ENCODE results near the gene ACADSB. TPM values are rescaled to one million over a fixed set of nuclear protein-coding genes. Genes with fewer than 3 reads are reported as not detected.

ACADSB gene
- total and polyA plus RNA-seq, 2 experiments from 2014 or later, result 40.6 to 50.6 TPM

DNA sequence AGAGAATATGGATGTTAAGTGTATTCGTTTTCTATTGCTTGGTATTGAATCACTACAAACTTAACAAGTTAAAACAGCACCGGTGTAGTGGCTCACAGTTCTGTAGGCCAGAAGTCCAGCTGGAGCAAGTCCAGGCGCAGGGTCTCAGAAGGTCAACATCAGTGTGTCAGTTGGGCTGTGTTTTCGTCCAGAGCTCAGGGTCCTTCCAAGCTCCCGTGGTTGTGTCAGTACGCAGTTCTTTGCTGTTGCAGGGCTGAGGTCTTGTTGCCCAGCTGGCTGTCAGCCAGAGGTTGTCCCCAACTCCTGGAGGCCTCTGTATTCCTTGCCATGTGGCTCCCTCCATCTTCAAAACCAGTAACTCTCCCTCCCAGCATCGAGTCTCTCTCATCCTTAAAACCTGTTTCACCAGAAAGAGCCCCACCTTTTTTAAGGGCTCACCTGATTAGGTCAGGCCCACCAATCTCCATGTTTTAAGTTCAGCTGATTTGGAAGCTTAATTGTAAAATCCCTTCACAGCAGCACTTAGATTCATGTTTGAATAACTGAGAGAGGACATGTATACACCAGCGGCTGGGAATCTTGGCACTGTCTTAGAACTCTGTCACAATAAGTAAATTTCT lies 26.8 kb downstream of the ACADSB start:
- TF ChIP-seq EZH2 (IDR thresholded peaks at IDR 0.05; ENCODE audit: borderline replicate concordance), result no peak
- TF ChIP-seq, protein P1, sequence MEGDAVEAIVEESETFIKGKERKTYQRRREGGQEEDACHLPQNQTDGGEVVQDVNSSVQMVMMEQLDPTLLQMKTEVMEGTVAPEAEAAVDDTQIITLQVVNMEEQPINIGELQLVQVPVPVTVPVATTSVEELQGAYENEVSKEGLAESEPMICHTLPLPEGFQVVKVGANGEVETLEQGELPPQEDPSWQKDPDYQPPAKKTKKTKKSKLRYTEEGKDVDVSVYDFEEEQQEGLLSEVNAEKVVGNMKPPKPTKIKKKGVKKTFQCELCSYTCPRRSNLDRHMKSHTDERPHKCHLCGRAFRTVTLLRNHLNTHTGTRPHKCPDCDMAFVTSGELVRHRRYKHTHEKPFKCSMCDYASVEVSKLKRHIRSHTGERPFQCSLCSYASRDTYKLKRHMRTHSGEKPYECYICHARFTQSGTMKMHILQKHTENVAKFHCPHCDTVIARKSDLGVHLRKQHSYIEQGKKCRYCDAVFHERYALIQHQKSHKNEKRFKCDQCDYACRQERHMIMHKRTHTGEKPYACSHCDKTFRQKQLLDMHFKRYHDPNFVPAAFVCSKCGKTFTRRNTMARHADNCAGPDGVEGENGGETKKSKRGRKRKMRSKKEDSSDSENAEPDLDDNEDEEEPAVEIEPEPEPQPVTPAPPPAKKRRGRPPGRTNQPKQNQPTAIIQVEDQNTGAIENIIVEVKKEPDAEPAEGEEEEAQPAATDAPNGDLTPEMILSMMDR (IDR thresholded peaks at IDR 0.05; ENCODE audit: poor library complexity), result no peak
- TF ChIP-seq EZH2phosphoT487 (IDR thresholded peaks at IDR 0.05; ENCODE audit: low read depth, severe bottlenecking, unreplicated experiment), result no peak
- Histone ChIP-seq H3K9me2 (replicated peaks; ENCODE audit: insufficient read depth) (no peaks in the 10 kb centered on the region), H3K4me1 (ENCODE audit: insufficient read depth) (no peaks in the 10 kb centered on the region), H3K4me2 (no peak overlapping the region), H3K4me3 (no peak overlapping the region), H4K20me1 (ENCODE audit: insufficient read depth, poor library complexity, severe bottlenecking) (no peaks in the 10 kb centered on the region), H3K27ac (no peak overlapping the region), H3K27me3 (no peaks in the 10 kb centered on the region), H3K79me2 (no peaks in the 10 kb centered on the region), H3K36me3 (replicated peaks; ENCODE audit: insufficient read depth, low read depth) (no peaks in the 10 kb centered on the region), H3K9me3 (ENCODE audit: low read depth) (no peaks in the 10 kb centered on the region), H2AFZ (no peak overlapping the region)
- no peak for DNase-seq (ENCODE audit: low spot score)
- 82% methylated on average over 8 of the region's 8 CpGs for WGBS (ENCODE audit: low lambda C conversion rate, missing lambda C conversion rate)

DNA sequence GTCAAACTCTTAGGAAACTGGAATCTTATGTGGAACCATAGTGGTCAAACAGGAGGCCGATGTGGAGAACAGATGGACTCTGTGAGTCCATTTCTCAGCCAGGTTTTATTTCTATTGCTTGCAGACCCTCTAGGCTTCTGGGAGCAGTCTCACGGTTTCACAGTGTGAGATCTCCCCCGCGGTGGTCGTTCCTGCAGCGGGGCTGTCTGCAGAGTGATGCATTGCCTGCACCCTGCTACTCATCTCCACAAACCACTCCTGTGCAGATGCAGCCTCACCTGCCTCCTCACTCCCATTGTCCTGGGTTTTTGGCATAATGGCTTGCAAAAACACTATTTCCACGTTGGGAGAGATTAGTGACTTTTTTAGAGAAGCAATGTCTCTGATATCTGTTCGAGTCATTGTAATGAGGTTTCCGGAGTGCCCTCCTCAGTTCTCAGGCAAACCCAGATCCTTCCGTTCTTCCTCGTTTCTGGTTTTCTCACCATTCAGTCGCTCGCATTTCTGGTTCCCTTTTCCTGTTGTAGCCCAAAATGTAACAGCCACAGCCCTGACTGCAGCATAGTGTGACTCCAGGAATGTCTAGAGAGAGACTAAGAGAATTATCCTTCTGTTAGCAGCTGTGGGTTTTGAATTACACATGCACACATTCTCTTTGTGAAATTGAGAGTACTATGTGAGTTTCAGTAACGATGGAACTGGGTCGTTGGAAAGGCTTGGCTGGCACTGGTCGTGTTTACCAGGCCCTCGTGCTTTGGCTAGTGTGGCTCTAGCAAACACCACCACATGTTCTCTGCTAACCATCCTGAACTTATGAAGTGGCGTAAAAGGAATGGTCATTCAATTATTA lies 30.2 kb downstream of the ACADSB start:
- no peak overlapping the region for H2AFZ ChIP-seq
- H4K20me1 ChIP-seq (ENCODE audit: insufficient read depth, poor library complexity, severe bottlenecking), result no peaks in the 10 kb centered on the region
- H3K4me1 ChIP-seq (ENCODE audit: insufficient read depth), result no peaks in the 10 kb centered on the region
- H3K4me3 ChIP-seq, result no peak overlapping the region
- DNase-seq (ENCODE audit: low spot score), result no peak
- no peaks in the 10 kb centered on the region for H3K36me3 ChIP-seq (replicated peaks; ENCODE audit: insufficient read depth, low read depth)
- no peaks in the 10 kb centered on the region for H3K9me3 ChIP-seq (ENCODE audit: low read depth)
- no peak overlapping the region for H3K27ac ChIP-seq
- H3K27me3 ChIP-seq, result no peaks in the 10 kb centered on the region
- 81% methylated on average over 18 of the region's 18 CpGs for WGBS (ENCODE audit: low lambda C conversion rate, missing lambda C conversion rate)
- H3K9me2 ChIP-seq (replicated peaks; ENCODE audit: insufficient read depth), result no peaks in the 10 kb centered on the region
- H3K4me2 ChIP-seq, result no peak overlapping the region
- no peak for TF ChIP-seq EZH2 (IDR thresholded peaks at IDR 0.05; ENCODE audit: borderline replicate concordance)
- TF ChIP-seq, protein P1 (IDR thresholded peaks at IDR 0.05; ENCODE audit: poor library complexity), result no peak
- TF ChIP-seq EZH2phosphoT487 (IDR thresholded peaks at IDR 0.05; ENCODE audit: low read depth, severe bottlenecking, unreplicated experiment), result no peak
- H3K79me2 ChIP-seq, result no peaks in the 10 kb centered on the region

- Histone ChIP-seq H4K20me1 (ENCODE audit: insufficient read depth, poor library complexity, severe bottlenecking) (no peaks in the 10 kb centered on the region), H3K4me2 (no peak overlapping the region), H3K4me3 (no peak overlapping the region), H2AFZ (no peak overlapping the region), H3K9me2 (replicated peaks; ENCODE audit: insufficient read depth) (no peaks in the 10 kb centered on the region), H3K27ac (no peak overlapping the region), H3K4me1 (ENCODE audit: insufficient read depth) (no peaks in the 10 kb centered on the region), H3K36me3 (replicated peaks; ENCODE audit: insufficient read depth, low read depth) (no peaks in the 10 kb centered on the region), H3K79me2 (no peaks in the 10 kb centered on the region), H3K27me3 (no peaks in the 10 kb centered on the region), H3K9me3 (ENCODE audit: low read depth) (no peaks in the 10 kb centered on the region)
- TF ChIP-seq EZH2phosphoT487 (IDR thresholded peaks at IDR 0.05; ENCODE audit: low read depth, severe bottlenecking, unreplicated experiment) (no peak), EZH2 (IDR thresholded peaks at IDR 0.05; ENCODE audit: borderline replicate concordance) (no peak)
- DNase-seq (ENCODE audit: low spot score), result no peak
These were observed 30.8 kb downstream of the ACADSB start for GRCh38 chr10:123039632-123039930.

DNA sequence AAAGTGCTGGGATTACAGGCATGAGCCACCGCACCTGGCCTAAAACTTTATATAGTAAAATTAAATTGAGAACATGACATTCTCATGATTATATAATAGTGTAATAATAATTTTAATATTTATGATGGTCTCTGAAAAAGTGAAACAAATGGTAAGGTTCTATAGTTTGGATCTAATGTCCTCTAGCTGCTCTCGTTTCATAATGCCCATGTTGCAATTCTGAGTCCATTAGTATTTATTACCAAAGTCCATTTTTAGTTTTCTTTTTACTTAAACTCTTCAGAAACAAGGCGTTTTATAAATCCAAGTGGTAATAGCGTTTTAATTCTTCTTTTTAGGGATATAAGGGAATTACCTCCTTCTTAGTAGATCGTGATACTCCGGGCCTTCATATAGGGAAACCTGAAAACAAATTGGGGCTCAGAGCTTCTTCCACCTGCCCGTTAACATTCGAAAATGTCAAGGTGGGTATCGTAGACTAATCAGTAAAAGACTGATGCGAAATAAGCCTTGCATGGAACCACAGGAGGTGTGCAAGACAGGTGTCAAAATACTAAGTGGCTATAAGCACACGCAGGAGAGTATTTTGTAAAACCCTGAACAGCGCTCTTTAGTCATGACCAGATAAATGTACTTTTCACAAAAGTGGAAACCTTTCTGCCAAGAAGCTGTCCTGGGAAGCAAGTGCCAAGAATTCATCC lies 34.1 kb downstream of the ACADSB start:
- Histone ChIP-seq H3K79me2 (no peaks in the 10 kb centered on the region), H3K4me3 (no peak overlapping the region), H3K27ac (no peak overlapping the region), H3K4me1 (ENCODE audit: insufficient read depth) (no peaks in the 10 kb centered on the region), H3K27me3 (no peaks in the 10 kb centered on the region), H3K9me2 (replicated peaks; ENCODE audit: insufficient read depth) (no peaks in the 10 kb centered on the region), H4K20me1 (ENCODE audit: insufficient read depth, poor library complexity, severe bottlenecking) (no peaks in the 10 kb centered on the region), H3K9me3 (ENCODE audit: low read depth) (no peaks in the 10 kb centered on the region), H2AFZ (no peak overlapping the region), H3K4me2 (no peak overlapping the region), H3K36me3 (replicated peaks; ENCODE audit: insufficient read depth, low read depth) (no peaks in the 10 kb centered on the region)
- TF ChIP-seq EZH2phosphoT487 (IDR thresholded peaks at IDR 0.05; ENCODE audit: low read depth, severe bottlenecking, unreplicated experiment), result no peak
- TF ChIP-seq, protein P1 (IDR thresholded peaks at IDR 0.05; ENCODE audit: poor library complexity), result no peak
- TF ChIP-seq EZH2 (IDR thresholded peaks at IDR 0.05; ENCODE audit: borderline replicate concordance), result no peak
- 85% methylated on average over 12 of the region's 12 CpGs for WGBS (ENCODE audit: low lambda C conversion rate, missing lambda C conversion rate)
- DNase-seq (ENCODE audit: low spot score), result no peak

All from hepatocyte (in vitro differentiated cells).